Esophagus (tissue), 2 donors: ENCODE results near the gene BICRA. TPM values are rescaled to one million over a fixed set of nuclear protein-coding genes. Genes with fewer than 3 reads are reported as not detected.
A peak's percentile ranks its signal among the peaks of the same experiment; 100 is the strongest.

Experiments
- H3K27ac ChIP-seq, 2 donors: one replicate each; pipeline ENCODE4 v1.5.1; 2013; ENCODE audit warnings: low read depth in 2 of 2, mild to moderate bottlenecking in 2 of 2, inconsistent platforms in 1 of 2, low read length in 1 of 2, moderate library complexity in 1 of 2
- H3K27me3 ChIP-seq, 2 donors: one replicate each; pipeline ENCODE4 v1.6.1; 2013; ENCODE audit warnings: low read length in 2 of 2, control low read depth in 1 of 2, mild to moderate bottlenecking in 1 of 2; ENCODE audit not compliant: insufficient read depth in 2 of 2, control insufficient read depth in 1 of 2
- H3K36me3 ChIP-seq, 2 donors: one replicate each; pipeline ENCODE4 v1.6.1; 2013; ENCODE audit warnings: low read length in 1 of 2; ENCODE audit not compliant: control insufficient read depth in 2 of 2, insufficient read depth in 2 of 2
- H3K4me1 ChIP-seq, 2 donors: one replicate each; pipeline ENCODE4 v1.6.1; 2013; ENCODE audit warnings: low read length in 1 of 2; ENCODE audit not compliant: control insufficient read depth in 2 of 2, insufficient read depth in 2 of 2
- H3K4me3 ChIP-seq, 2 donors: one replicate each; pipeline ENCODE4 v1.5.1; 2013; ENCODE audit warnings: low read length in 2 of 2, mild to moderate bottlenecking in 2 of 2, low read depth in 1 of 2, moderate library complexity in 1 of 2
- H3K9me3 ChIP-seq, 2 donors: one replicate each; pipeline ENCODE4 v1.6.1; 2013; ENCODE audit warnings: mild to moderate bottlenecking in 2 of 2, low read depth in 1 of 2, low read length in 1 of 2, moderate library complexity in 1 of 2; ENCODE audit not compliant: control insufficient read depth in 2 of 2, insufficient read depth in 1 of 2
- WGBS, 2 donors: extraction: QIAGEN DNeasy Blood & Tissue Kit; methylation state at CpG; one replicate each; pipeline ENCODE4 v1.1.7; 2013; 5-methylcytosine and 5-hydroxymethylcytosine counted together
- polyA plus RNA-seq, 2 donors: library from polyadenylated mRNA; stranded (reverse); fragments of 200-250 nt; gene quantifications; one replicate each; pipeline ENCODE4 v1.2.3, GENCODE V29; 2013
- donor health status: healthy with polysubstance abuse.
- donor health status: Bipolar disorder and iron deficiency.

BICRA gene
- polyA plus RNA-seq, 2 donors: 4.0 to 8.5 TPM

DNA sequence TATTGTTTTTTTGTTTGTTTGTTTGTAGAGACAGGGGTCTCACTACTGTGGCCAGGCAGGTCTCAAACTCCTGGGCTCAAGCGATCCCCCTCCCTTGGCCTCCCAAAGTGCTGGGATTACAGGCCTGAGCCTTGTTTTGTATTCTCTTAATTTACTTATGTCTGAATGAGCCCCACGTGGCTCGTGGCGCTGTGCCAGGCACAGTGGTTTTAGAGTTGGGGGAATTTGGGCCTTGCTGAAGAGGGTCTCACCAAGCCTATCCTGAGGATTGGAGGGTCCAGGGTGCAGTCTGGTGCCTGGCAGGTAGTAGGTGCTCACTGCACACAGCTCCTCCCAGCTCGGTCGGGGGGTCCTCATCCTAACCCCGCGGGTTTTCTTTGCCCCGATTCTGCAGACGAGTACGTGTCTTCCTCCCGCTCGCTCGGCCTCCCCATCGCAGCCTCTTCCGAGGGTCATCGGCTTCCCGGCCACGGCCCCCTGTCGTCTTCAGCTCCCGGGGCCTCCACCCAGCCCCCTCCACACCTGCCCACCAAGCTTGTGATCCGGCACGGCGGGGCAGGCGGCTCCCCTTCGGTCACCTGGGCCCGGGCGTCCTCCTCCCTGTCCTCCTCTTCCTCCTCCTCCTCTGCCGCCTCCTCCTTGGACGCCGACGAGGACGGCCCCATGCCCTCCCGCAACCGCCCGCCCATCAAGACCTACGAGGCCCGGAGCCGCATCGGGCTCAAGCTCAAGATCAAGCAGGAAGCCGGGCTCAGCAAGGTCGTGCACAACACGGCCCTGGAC, 92.2 kb downstream of the BICRA start:
- H3K36me3 ChIP-seq: peaks cover 5 to 34% of the 10 kb centered on the region in 2 donors
- no peaks in the 10 kb centered on the region for H3K9me3 ChIP-seq
- 92% methylated on average over 41 to 43 of the region's 43 CpGs for WGBS, 2 donors
- H3K27me3 ChIP-seq: no peaks in the 10 kb centered on the region
- H3K4me3 ChIP-seq: no peak overlapping the region
- no peaks in the 10 kb centered on the region for H3K4me1 ChIP-seq
- no peak overlapping the region for H3K27ac ChIP-seq

- WGBS, 2 donors: 94 to 95% methylated on average over 90 to 91 of the region's 91 CpGs
- H3K27me3 ChIP-seq: no peaks in the 10 kb centered on the region
- peaks cover 5 to 29% of the 10 kb centered on the region in 2 donors for H3K36me3 ChIP-seq
- no peak overlapping the region for H3K4me3 ChIP-seq
- H3K9me3 ChIP-seq: no peaks in the 10 kb centered on the region
- H3K27ac ChIP-seq: no peak overlapping the region
- H3K4me1 ChIP-seq: no peaks in the 10 kb centered on the region
Observed at GRCh38 chr19:47701717-47702552, 93.0 kb downstream of the BICRA start.

DNA sequence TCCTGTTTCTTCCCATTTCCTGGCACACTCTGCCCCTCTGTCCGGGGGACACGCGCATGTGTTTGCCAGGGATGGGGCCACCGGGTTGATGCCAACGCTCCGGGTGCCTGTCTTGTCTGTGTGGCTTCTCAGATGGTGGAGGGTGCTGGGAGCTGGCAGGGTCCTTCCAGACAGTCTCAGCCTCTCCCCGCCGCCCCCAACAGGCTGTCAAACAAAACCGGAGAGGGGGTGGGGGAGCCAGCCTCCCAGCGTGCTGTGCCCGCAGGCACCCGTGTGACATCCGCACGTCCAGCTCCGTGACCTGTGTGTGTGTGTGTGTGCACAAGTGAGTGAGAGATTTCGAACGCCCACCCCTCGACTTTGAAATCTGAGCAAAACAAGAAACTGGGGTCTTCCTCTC, 93.7 kb downstream of the BICRA start:
- Histone ChIP-seq H3K4me3 (no peak overlapping the region), H3K36me3 (peaks cover 5 to 29% of the 10 kb centered on the region in 2 donors), H3K27me3 (no peaks in the 10 kb centered on the region), H3K27ac (no peak overlapping the region), H3K4me1 (no peaks in the 10 kb centered on the region), H3K9me3 (no peaks in the 10 kb centered on the region)
- WGBS, 2 donors: 80 to 88% methylated on average over 16 to 18 of the region's 18 CpGs

DNA sequence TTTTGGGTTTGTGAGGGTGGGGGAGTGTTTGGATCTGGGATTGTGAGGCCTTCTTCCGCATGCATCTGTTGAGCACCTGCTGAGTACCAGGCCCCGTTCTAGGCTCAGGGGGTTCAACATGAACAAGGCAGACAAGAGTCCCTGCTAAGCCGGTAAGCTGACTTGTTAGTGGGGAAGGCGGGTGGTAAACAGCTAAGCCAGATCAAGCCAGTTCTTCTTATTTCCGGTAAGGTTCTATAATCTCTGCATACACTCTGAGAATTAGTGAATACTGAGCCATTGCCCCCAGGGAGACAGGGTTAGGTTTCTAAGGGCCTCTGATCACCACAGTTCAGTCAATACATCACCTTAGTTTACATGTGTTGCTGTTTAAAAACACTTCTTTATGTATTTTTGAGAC, 94.4 kb downstream of the BICRA start:
- H3K27me3 ChIP-seq: no peaks in the 10 kb centered on the region
- no peak overlapping the region for H3K4me3 ChIP-seq
- peaks cover 5 to 29% of the 10 kb centered on the region in 2 donors for H3K36me3 ChIP-seq
- H3K4me1 ChIP-seq: no peaks in the 10 kb centered on the region
- 85 to 89% methylated on average over 5 of the region's 5 CpGs for WGBS, 2 donors
- H3K9me3 ChIP-seq: no peaks in the 10 kb centered on the region
- H3K27ac ChIP-seq: peak overlapping the region in 1 of 2 donors; percentile 22

- Histone ChIP-seq H3K27ac (no peak overlapping the region), H3K27me3 (no peaks in the 10 kb centered on the region), H3K9me3 (no peaks in the 10 kb centered on the region), H3K36me3 (peaks cover 5 to 23% of the 10 kb centered on the region in 2 donors), H3K4me1 (no peaks in the 10 kb centered on the region), H3K4me3 (no peak overlapping the region)
- 74 to 88% methylated on average over 11 of the region's 11 CpGs for WGBS, 2 donors
Observed at GRCh38 chr19:47704024-47704423, 95.1 kb downstream of the BICRA start.

DNA sequence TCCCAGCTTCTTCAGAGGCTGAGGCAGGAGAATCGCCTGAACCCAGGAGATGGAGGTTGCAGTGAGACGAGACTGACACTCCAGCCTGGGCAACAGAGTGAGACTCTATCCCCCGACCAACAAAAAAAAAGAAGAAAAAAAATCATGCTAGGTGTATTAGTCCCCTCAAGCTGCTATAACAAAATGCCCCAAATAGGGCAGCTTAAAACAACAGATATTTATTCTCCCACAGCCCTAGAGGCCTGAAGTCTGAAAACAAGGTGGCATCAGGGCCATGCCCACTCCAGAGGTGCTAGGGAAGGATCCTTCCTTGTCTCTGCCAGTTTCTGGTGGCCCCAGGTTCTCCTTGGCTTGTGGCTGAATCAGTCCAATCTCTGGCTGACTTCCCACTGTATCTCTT, 95.7 kb downstream of the BICRA start:
- 96 to 98% methylated on average over 3 of the region's 3 CpGs for WGBS, 2 donors
- H3K9me3 ChIP-seq: no peaks in the 10 kb centered on the region

DNA sequence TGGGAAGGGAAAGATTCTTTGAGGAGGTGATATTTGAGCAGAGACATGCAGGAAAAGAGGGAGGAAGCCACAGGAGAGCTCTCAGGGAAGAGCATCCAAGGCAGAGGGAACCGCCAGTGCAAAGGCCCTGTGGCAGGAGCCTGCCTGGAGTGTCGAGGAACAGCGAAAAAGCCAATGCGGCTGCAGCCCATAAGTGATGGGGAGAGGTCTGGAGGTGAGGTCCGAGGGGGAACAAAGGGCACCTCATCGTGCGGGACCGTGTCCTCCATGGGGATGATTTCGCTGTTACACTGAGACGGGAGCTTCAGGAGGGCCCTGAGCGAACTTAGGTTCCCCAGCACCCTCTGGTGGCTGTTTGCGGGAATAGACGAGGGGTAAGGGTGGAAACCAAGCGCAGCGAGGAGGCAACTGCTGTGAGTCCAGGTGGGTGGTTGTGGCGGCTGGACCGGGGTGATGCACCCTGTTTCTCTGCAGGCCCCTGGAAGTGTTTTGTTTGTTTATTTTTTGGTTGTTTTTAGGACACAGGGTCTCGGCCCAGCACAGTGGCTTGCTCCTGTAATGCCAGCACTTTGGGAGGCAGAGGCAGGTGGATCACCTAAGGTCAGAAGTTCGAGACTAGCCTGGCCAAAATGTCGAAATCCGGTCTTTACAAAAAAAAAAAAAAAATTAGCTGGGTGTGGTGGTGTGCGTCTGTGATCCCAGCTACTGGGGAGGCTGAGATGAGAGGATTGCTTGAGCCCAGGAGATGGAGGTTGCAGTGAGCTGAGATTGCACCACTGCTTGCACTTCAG, 98.4 kb downstream of the BICRA start:
- no peak overlapping the region for H3K4me3 ChIP-seq
- H3K27ac ChIP-seq: no peak overlapping the region
- H3K27me3 ChIP-seq: no peaks in the 10 kb centered on the region
- H3K9me3 ChIP-seq: no peaks in the 10 kb centered on the region
- no peaks in the 10 kb centered on the region for H3K4me1 ChIP-seq
- H3K36me3 ChIP-seq: peaks cover 2 to 3% of the 10 kb centered on the region in 2 donors
- WGBS, 2 donors: 20 to 22% methylated on average over 21 to 22 of the region's 22 CpGs

More for the DNA sequence above, 95.7 kb downstream of the BICRA start:
- Histone ChIP-seq H3K27me3 (no peaks in the 10 kb centered on the region), H3K36me3 (peaks cover 5 to 18% of the 10 kb centered on the region in 2 donors), H3K27ac (no peak overlapping the region), H3K4me1 (no peaks in the 10 kb centered on the region), H3K4me3 (no peak overlapping the region)

DNA sequence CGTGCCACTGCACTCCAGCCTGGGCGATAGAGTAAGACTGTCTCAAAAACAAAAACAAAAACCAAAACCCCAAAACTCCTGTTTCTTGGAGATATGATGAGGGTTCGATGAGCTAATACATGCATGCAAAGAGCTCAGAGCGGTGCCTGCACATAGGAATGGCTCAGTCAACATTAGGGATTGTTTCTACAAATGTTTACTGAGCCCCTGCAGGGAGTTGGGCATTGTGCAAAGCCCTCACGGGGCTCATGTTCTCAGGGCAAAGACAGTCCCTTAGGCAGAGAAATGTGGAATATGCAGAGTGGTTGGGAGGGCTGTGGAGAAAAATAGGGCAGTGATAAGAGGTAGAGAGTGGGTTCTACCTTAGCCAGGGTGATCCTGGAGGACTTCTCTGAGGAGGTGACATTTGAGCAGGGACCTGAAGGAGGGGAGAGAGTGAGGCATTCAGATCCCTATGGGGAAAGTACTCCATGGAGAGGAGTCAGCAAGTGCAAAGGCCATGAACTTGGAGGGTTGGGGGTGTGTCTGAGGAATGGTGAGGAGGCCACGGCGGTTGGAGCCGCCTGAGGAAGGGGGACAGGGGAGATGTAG, 102.8 kb downstream of the BICRA start:
- Histone ChIP-seq H3K4me3 (no peak overlapping the region), H3K9me3 (no peaks in the 10 kb centered on the region), H3K27me3 (no peaks in the 10 kb centered on the region), H3K27ac (no peak overlapping the region), H3K4me1 (peaks cover 0 to 6% of the 10 kb centered on the region in 2 donors), H3K36me3 (peaks cover 0 to 7% of the 10 kb centered on the region in 2 donors)
- WGBS, 2 donors: 84% methylated on average over 8 of the region's 8 CpGs
